Brain microvascular endothelial cell (primary cell): ENCODE results near the gene GALNT10.

Source experiments
- DNase-seq: peaks from one replicate; pipeline ENCODE4 v3.0.0-alpha.2; 2020
- H3K27ac ChIP-seq: fragments of 250-450 bp; sonication (Bioruptor Pico); 2 replicates; pipeline ENCODE4 v1.5.1; 2020; ENCODE audit warnings: mild to moderate bottlenecking, moderate library complexity
- H3K27me3 ChIP-seq: fragments of 250-450 bp; sonication (Bioruptor Pico); replicated peaks from 2 replicates; pipeline ENCODE4 v1.5.1; 2020; ENCODE audit warnings: mild to moderate bottlenecking
- H3K36me3 ChIP-seq: fragments of 250-450 bp; sonication (Bioruptor Pico); replicated peaks from 2 replicates; pipeline ENCODE4 v1.5.1; 2020; ENCODE audit warnings: mild to moderate bottlenecking
- H3K4me3 ChIP-seq: 2 replicates; pipeline ENCODE4 v1.5.1; 2011; ENCODE audit warnings: low read depth, mild to moderate bottlenecking, control low read depth, low read length, moderate library complexity
- CTCF ChIP-seq: IDR thresholded peaks from 2 replicates; pipeline ENCODE4 v1.5.1; 2011; ENCODE audit warnings: low read depth, mild to moderate bottlenecking, moderate library complexity, low read length, control low read depth, inconsistent platforms; ENCODE audit errors: missing control alignments
- in situ Hi-C: cut with HindIII; loops from 2 replicates; pipeline ENCODE4 v1.10.0; 2017; ENCODE audit warnings: low sequenced_read_pairs, low pct_ligation_motif_present

Gene GALNT10

GRCh38 chr5:154190595-154191304 is at the start of gene GALNT10:
GALNT10 (plus strand) TSS chr5:154190733; CDS start chr5:154190867, 134 bp downstream.
- peak within 1 kb of the TSS; percentile 68 for H3K27ac ChIP-seq
- no peak for DNase-seq
- H3K27me3 ChIP-seq, result no peaks in the 10 kb centered on the region
- peaks cover 6% of the 10 kb centered on the region for H3K36me3 ChIP-seq
- in situ Hi-C loops, result no loop called here
- H3K4me3 ChIP-seq, result peak within 1 kb of the TSS; percentile 84
- no peak for TF ChIP-seq CTCF

- in situ Hi-C loops, result no loop called here
Observed at GRCh38 chr5:154141745-154142221, 48.8 kb upstream of the GALNT10 start.

GRCh38 chr5:154143211-154143641 is 47.3 kb upstream of the GALNT10 start:
- TF ChIP-seq CTCF, result no peak
- in situ Hi-C loops, result no loop called here
- DNase-seq, result no peak

More at GRCh38 chr5:154141745-154142221, 48.8 kb upstream of the GALNT10 start:
- Histone ChIP-seq H3K27ac (no peak overlapping the region), H3K36me3 (no peaks in the 10 kb centered on the region), H3K27me3 (no peaks in the 10 kb centered on the region), H3K4me3 (no peak overlapping the region)
- no peak for TF ChIP-seq CTCF
- DNase-seq, result no peak

GRCh38 chr5:154145268-154145667 is 45.3 kb upstream of the GALNT10 start:
- no peak for TF ChIP-seq CTCF
- in situ Hi-C loops, result no loop called here
- no peak overlapping the region for H3K27ac ChIP-seq
- DNase-seq, result no peak
- H3K4me3 ChIP-seq, result no peak overlapping the region
- H3K27me3 ChIP-seq, result no peaks in the 10 kb centered on the region
- no peaks in the 10 kb centered on the region for H3K36me3 ChIP-seq

More at GRCh38 chr5:154143211-154143641, 47.3 kb upstream of the GALNT10 start:
- Histone ChIP-seq H3K27ac (no peak overlapping the region), H3K27me3 (no peaks in the 10 kb centered on the region), H3K36me3 (no peaks in the 10 kb centered on the region), H3K4me3 (no peak overlapping the region)

- no peak overlapping the region for H3K4me3 ChIP-seq
- in situ Hi-C loops, result no loop called here
- TF ChIP-seq CTCF, result no peak
- no peak overlapping the region for H3K27ac ChIP-seq
- H3K36me3 ChIP-seq, result no peaks in the 10 kb centered on the region
- H3K27me3 ChIP-seq, result no peaks in the 10 kb centered on the region
- no peak for DNase-seq
Observed at GRCh38 chr5:154146409-154146808, 44.1 kb upstream of the GALNT10 start.
